Measurements from ENCODE around the gene FDX1.

Gene FDX1

GRCh38 chr11:110492321-110492685 is 62.6 kb downstream of the FDX1 start:
- Histone ChIP-seq H3K9ac (ENCODE audit: low read length) (no peak overlapping the region), H3K27me3 (ENCODE audit: low read depth, low read length) (peaks cover 3% of the 10 kb centered on the region; the same call in 1 of the 2 replicates), H3K4me3 (ENCODE audit: low read length) (no peak overlapping the region), H2AFZ (ENCODE audit: low read depth, low read length) (no peak overlapping the region), H3K36me3 (replicated peaks; ENCODE audit: low read depth, low read length) (no peaks in the 10 kb centered on the region), H4K20me1 (ENCODE audit: insufficient read depth, low read length) (no peaks in the 10 kb centered on the region), H3K27ac (ENCODE audit: low read length) (no peak overlapping the region), H3K4me2 (ENCODE audit: low read length) (no peak overlapping the region), H3K4me1 (ENCODE audit: low read length) (no peaks in the 10 kb centered on the region), H3K79me2 (ENCODE audit: low read length) (no peaks in the 10 kb centered on the region), H3K9me3 (ENCODE audit: insufficient read depth, low read length) (no peaks in the 10 kb centered on the region)
- TF ChIP-seq EZH2phosphoT487 (IDR thresholded peaks at IDR 0.05; ENCODE audit: low read depth) (no peak), CTCF (IDR thresholded peaks at IDR 0.05; ENCODE audit: low read depth, low read length) (no peak)

GRCh38 chr11:110493346-110493745 is 63.6 kb downstream of the FDX1 start:
- H3K9me3 ChIP-seq (ENCODE audit: insufficient read depth, low read length) = no peaks in the 10 kb centered on the region
- peaks cover 3% of the 10 kb centered on the region; the same call in 1 of the 2 replicates for H3K27me3 ChIP-seq (ENCODE audit: low read depth, low read length)
- no peaks in the 10 kb centered on the region for H3K4me1 ChIP-seq (ENCODE audit: low read length)
- TF ChIP-seq CTCF (IDR thresholded peaks at IDR 0.05; ENCODE audit: low read depth, low read length) (no peak), EZH2phosphoT487 (IDR thresholded peaks at IDR 0.05; ENCODE audit: low read depth) (no peak)
- no peak overlapping the region for H2AFZ ChIP-seq (ENCODE audit: low read depth, low read length)
- no peak overlapping the region for H3K4me2 ChIP-seq (ENCODE audit: low read length)
- no peaks in the 10 kb centered on the region for H3K79me2 ChIP-seq (ENCODE audit: low read length)
- H3K9ac ChIP-seq (ENCODE audit: low read length) = no peak overlapping the region
- H3K36me3 ChIP-seq (replicated peaks; ENCODE audit: low read depth, low read length) = no peaks in the 10 kb centered on the region
- H4K20me1 ChIP-seq (ENCODE audit: insufficient read depth, low read length) = no peaks in the 10 kb centered on the region
- H3K27ac ChIP-seq (ENCODE audit: low read length) = no peak overlapping the region
- no peak overlapping the region for H3K4me3 ChIP-seq (ENCODE audit: low read length)

- TF ChIP-seq EZH2phosphoT487 (IDR thresholded peaks at IDR 0.05; ENCODE audit: low read depth) = no peak
- no peak for TF ChIP-seq CTCF (IDR thresholded peaks at IDR 0.05; ENCODE audit: low read depth, low read length)
- H3K4me3 ChIP-seq (ENCODE audit: low read length) = no peak overlapping the region
- H3K9ac ChIP-seq (ENCODE audit: low read length) = no peak overlapping the region
- no peaks in the 10 kb centered on the region for H3K79me2 ChIP-seq (ENCODE audit: low read length)
- H3K27me3 ChIP-seq (ENCODE audit: low read depth, low read length) = peaks cover 11% of the 10 kb centered on the region
- no peak overlapping the region for H3K27ac ChIP-seq (ENCODE audit: low read length)
- no peaks in the 10 kb centered on the region for H3K36me3 ChIP-seq (replicated peaks; ENCODE audit: low read depth, low read length)
- H3K9me3 ChIP-seq (ENCODE audit: insufficient read depth, low read length) = no peaks in the 10 kb centered on the region
- H4K20me1 ChIP-seq (ENCODE audit: insufficient read depth, low read length) = no peaks in the 10 kb centered on the region
- H3K4me2 ChIP-seq (ENCODE audit: low read length) = no peak overlapping the region
- no peaks in the 10 kb centered on the region for H3K4me1 ChIP-seq (ENCODE audit: low read length)
- no peak overlapping the region for H2AFZ ChIP-seq (ENCODE audit: low read depth, low read length)
Measured at GRCh38 chr11:110497231-110497978, 67.7 kb downstream of the FDX1 start.

GRCh38 chr11:110501428-110501827 is 71.7 kb downstream of the FDX1 start:
- Histone ChIP-seq H3K4me2 (ENCODE audit: low read length) (no peak overlapping the region), H3K4me3 (ENCODE audit: low read length) (no peak overlapping the region)

More at GRCh38 chr11:110501428-110501827, 71.7 kb downstream of the FDX1 start:
- Histone ChIP-seq H3K4me1 (ENCODE audit: low read length) (no peaks in the 10 kb centered on the region), H3K27ac (ENCODE audit: low read length) (no peak overlapping the region), H2AFZ (ENCODE audit: low read depth, low read length) (no peak overlapping the region), H3K27me3 (ENCODE audit: low read depth, low read length) (peaks cover 8% of the 10 kb centered on the region), H3K9ac (ENCODE audit: low read length) (no peak overlapping the region), H3K79me2 (ENCODE audit: low read length) (no peaks in the 10 kb centered on the region), H3K9me3 (ENCODE audit: insufficient read depth, low read length) (no peaks in the 10 kb centered on the region), H4K20me1 (ENCODE audit: insufficient read depth, low read length) (no peaks in the 10 kb centered on the region), H3K36me3 (replicated peaks; ENCODE audit: low read depth, low read length) (no peaks in the 10 kb centered on the region)
- TF ChIP-seq EZH2phosphoT487 (IDR thresholded peaks at IDR 0.05; ENCODE audit: low read depth) (no peak), CTCF (IDR thresholded peaks at IDR 0.05; ENCODE audit: low read depth, low read length) (no peak)

All from OCI-LY3 (cell line).